Heart left ventricle (tissue), 16 donors: ENCODE measurements around the gene TBL1Y. TPM values are rescaled to one million over a fixed set of nuclear protein-coding genes. Genes with fewer than 3 reads are reported as not detected.

Experiments
- ATAC-seq, 4 donors: fragments of 200-7000 bp; cut with Tn5 transposase; one replicate each; pipeline ENCODE4 v1.9.1; 2020 to 2022; ENCODE audit warnings: moderate library complexity in 4 of 4, mild to moderate bottlenecking in 3 of 4, moderate number of reproducible peaks in 1 of 4
- DNase-seq, 5 donors: peaks; one replicate each; pipeline ENCODE4 v3.0.0-alpha.2; 2020
- H3K27ac ChIP-seq, 12 donors: fragments of 200-600 bp; sonication (generic) in 4 of 12; one replicate each; pipeline versions ENCODE4 v1.5.0 to v1.8.0; 2016 to 2022; ENCODE audit warnings: mild to moderate bottlenecking in 2 of 12
- H3K27me3 ChIP-seq, 9 donors: fragments of 200-600 bp; sonication (generic) in 2 of 9; one replicate each; pipeline versions ENCODE4 v1.5.1 to v1.8.0; 2016 to 2022; ENCODE audit warnings: mild to moderate bottlenecking in 3 of 9
- H3K36me3 ChIP-seq, 9 donors: fragments of 200-600 bp; sonication (generic) in 2 of 9; one replicate each; pipeline versions ENCODE4 v1.5.0 to v1.8.0; 2018 to 2022; ENCODE audit warnings: mild to moderate bottlenecking in 2 of 9
- H3K4me1 ChIP-seq, 12 donors: fragments of 200-600 bp; sonication (generic) in 4 of 12; one replicate each; pipeline versions ENCODE4 v1.5.0 to v1.8.0; 2016 to 2022; ENCODE audit warnings: mild to moderate bottlenecking in 3 of 12
- H3K4me3 ChIP-seq, 12 donors: fragments of 200-600 bp; sonication (generic) in 4 of 12; one replicate each; pipeline versions ENCODE4 v1.5.0 to v1.8.0; 2017 to 2022; ENCODE audit warnings: mild to moderate bottlenecking in 9 of 12, moderate library complexity in 4 of 12
- H3K9me3 ChIP-seq, 12 donors: fragments of 200-600 bp; sonication (generic) in 4 of 12; one replicate each; pipeline versions ENCODE4 v1.5.0 to v1.8.0; 2016 to 2022; ENCODE audit warnings: mild to moderate bottlenecking in 1 of 12
- CTCF ChIP-seq, 12 donors: fragments of 200-600 bp; sonication (generic) in 4 of 12; IDR thresholded peaks; one replicate each; pipeline versions ENCODE4 v1.5.0 to v1.8.0; 2018 to 2022; ENCODE audit warnings: antibody characterized with exemption in 12 of 12, mild to moderate bottlenecking in 5 of 12
- POLR2A ChIP-seq, 2 donors: fragments of 450-650 bp; IDR thresholded peaks; one replicate each; pipeline ENCODE4 v1.6.1; 2017; ENCODE audit warnings: antibody characterized with exemption in 2 of 2, mild to moderate bottlenecking in 2 of 2, moderate library complexity in 2 of 2
- WGBS, 4 donors: extraction: QIAGEN DNeasy Blood & Tissue Kit in 2 of 4; methylation state at CpG; one replicate each; pipeline versions ENCODE4 v1.1.5 to v1.1.7; 2013 to 2018; 5-methylcytosine and 5-hydroxymethylcytosine counted together
- intact Hi-C, 10 donors: fragments of 100-400 bp; cut with DNase I; formaldehyde crosslinking; loops; one replicate each; pipeline versions ENCODE4 v1.11.1 to v1.14.2; 2022
- polyA plus RNA-seq, 2 donors: library from polyadenylated mRNA; stranded (reverse); fragments of 200-250 nt; gene quantifications; one replicate each; pipeline ENCODE4 v1.2.3, GENCODE V29; 2013
- total RNA-seq, 9 donors: library from RNA; depleted of rRNA in 2 of 9; stranded (reverse); fragments of >200 nt in 2 of 9; fragmentation: NEBNext Ultra II Directional in 3 of 9; extraction: Animal tissue kit (Norgen Biotek cat#: 25700) in 3 of 9; gene quantifications; one replicate each; pipeline versions ENCODE4 v1.1.0 to v1.2.4, GENCODE V29; 2016 to 2023
- donor health status: ischemic (EF 13 %, LVEDD 7.1; RV severe dilation, severe dysfunction).
- donor health status: healthy with polysubstance abuse.
- donor health status: DM: no; HTN: yes; CAD: no.
- donor health status: DM: no; HTN: no; CAD: no.
- donor health status: ischemic (EF 25% LVEDD 6.9; RV normal size, moderate dysfunction).
- donor health status: ischemic (EF 25% LVEDD 5.7; RV mildly dilated, moderate dysfunction).
- donor health status: healthy.
- donor health status: DM: yes; HTN: yes; CAD: no.
- donor health status: ischemic (EF 35%, LVEDD 5.7; RV mildly dilated, moderate dysfunction).
- donor health status: nonischemic (EF 11% LVEDD 7.7; RV severe dilation, severe dysfunction).
- donor health status: DM: yes; HTN: yes; CAD: no.
- donor health status: PGD.
- donor health status: ischemic (EF 29% LVEDD 5.4; RV normal size, mild dysfunction).
- donor health status: nonischemic (EF 23%, LVEDD 6.1; RV moderate dilation, normal function).

TBL1Y gene
- total and polyA plus RNA-seq, 11 donors, result 0.25 TPM; not detected in 10

DNA sequence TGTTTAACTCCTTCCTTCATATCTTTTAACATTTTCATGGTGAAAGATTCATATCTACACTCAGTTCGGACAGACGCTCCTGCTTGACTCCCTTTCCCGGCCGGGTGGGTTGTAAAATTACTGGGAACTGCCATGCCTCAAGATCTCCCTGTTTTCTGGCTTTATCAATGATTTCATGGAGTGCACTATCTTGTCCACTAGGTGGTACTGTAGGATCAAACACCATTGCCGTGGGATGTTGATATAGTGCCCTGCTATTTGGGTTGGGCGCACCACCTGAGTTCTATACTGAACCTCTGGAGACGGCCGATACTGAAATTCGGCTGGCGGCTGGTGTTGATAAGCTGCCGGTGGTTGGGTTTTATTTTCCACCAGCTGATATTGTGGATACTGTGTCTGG lies 54.2 kb downstream of the TBL1Y start:
- H3K4me3 ChIP-seq, result no peak overlapping the region
- TF ChIP-seq POLR2A (IDR thresholded peaks at IDR 0.05) (no peak), CTCF (IDR thresholded peaks at IDR 0.05) (peak in 8 of 12 donors; percentile 38 to 70 (median 58))
- H3K36me3 ChIP-seq, result no peaks in the 10 kb centered on the region
- no peaks in the 10 kb centered on the region for H3K27me3 ChIP-seq
- H3K27ac ChIP-seq, result no peak overlapping the region
- H3K4me1 ChIP-seq, result no peaks in the 10 kb centered on the region
- 2 to 4% methylated on average over 11 of the region's 11 CpGs; no CpG with 5 or more reads in 2 of the 4 donors for WGBS, 4 donors
- DNase-seq, result peak in 1 of 5 donors; percentile 5
- H3K9me3 ChIP-seq, result no peaks in the 10 kb centered on the region
- intact Hi-C loops, result loop anchor here in 8 of 10 donors (2.0 to 10.0 kb wide), 4 partner anchors 118 to 123 kb away; no protein-coding TSS in a partner anchor
- ATAC-seq, result no peak

DNA sequence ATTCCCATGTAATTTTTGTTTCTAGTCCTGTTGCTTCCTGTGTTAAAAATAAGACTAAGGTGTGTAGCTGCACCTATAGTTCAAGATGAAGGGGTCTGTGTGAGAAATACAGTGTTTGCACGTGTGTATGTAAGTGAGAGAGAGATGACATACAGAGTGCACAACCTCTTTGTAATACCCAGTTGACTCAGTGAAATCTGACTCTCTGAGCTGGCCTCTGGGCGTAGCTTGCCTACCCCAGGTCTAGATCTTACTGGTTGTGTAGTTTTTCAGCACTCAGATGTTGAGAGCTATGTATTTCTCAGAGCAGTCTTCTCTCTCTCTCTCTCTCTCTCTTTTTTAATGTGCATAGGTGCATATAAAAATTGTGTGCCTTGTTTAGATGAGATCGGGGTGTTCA lies 56.0 kb downstream of the TBL1Y start:
- Histone ChIP-seq H3K27ac (no peak overlapping the region), H3K36me3 (no peaks in the 10 kb centered on the region), H3K4me1 (no peaks in the 10 kb centered on the region), H3K4me3 (no peak overlapping the region), H3K27me3 (no peaks in the 10 kb centered on the region), H3K9me3 (no peaks in the 10 kb centered on the region)
- 82 to 84% methylated on average over 3 of the region's 3 CpGs; no CpG with 5 or more reads in 2 of the 4 donors for WGBS, 4 donors
- TF ChIP-seq CTCF (IDR thresholded peaks at IDR 0.05), result no peak
- TF ChIP-seq POLR2A (IDR thresholded peaks at IDR 0.05), result no peak
- no peak for DNase-seq
- intact Hi-C loops, result loop anchor here in 5 of 10 donors (5.0 to 10.0 kb wide), 3 partner anchors 116 to 121 kb away; no protein-coding TSS in a partner anchor
- no peak for ATAC-seq

DNA sequence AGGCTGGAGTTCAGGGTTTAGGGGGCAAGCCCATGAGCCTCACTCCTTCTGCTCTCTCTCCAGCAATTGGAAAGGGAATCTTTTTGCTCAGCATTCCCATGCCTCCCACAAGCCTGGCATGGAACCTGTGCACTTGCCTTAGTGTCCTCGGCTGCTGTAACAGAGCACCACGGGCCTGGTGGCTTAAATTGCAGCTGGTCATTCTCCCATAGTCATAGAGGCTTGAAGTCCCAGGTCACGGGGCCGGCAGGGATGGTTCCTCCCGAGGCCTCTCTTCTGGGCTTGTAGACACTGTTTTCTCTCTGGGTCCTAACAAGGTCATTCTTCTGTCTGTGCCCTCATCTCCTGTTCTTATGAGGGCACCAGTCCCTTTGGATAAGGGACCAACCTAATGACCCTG lies 57.2 kb downstream of the TBL1Y start:
- Histone ChIP-seq H3K27me3 (no peaks in the 10 kb centered on the region), H3K4me3 (no peak overlapping the region), H3K4me1 (no peaks in the 10 kb centered on the region), H3K9me3 (no peaks in the 10 kb centered on the region), H3K27ac (no peak overlapping the region), H3K36me3 (no peaks in the 10 kb centered on the region)
- intact Hi-C loops, result loop anchor here in 5 of 10 donors (5.0 to 10.0 kb wide), 3 partner anchors 115 to 120 kb away; no protein-coding TSS in a partner anchor
- 78 to 83% methylated on average over 5 of the region's 5 CpGs; no CpG with 5 or more reads in 2 of the 4 donors for WGBS, 4 donors
- no peak for TF ChIP-seq CTCF (IDR thresholded peaks at IDR 0.05)
- TF ChIP-seq POLR2A (IDR thresholded peaks at IDR 0.05), result no peak
- DNase-seq, result no peak
- no peak for ATAC-seq

DNA sequence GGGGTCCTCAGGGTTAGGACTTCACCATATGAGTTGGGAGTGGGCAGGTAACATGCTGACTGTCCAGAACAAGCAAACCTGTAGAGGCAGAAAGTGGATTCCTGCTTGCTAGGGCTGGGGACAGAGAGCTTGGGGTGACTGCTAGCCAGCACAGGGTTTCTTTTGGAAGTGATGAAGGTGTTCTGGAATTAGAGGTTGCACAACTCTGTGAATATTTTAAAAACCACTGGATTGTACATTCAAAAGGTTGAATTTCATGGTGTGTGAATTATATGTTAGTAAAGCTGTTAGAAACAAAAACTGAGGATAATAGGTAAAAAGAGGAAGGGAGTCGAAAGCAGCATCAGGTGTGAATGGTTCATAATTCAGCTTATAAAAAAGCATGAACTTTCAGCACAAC lies 57.7 kb downstream of the TBL1Y start:
- no peak for TF ChIP-seq POLR2A (IDR thresholded peaks at IDR 0.05)
- TF ChIP-seq CTCF (IDR thresholded peaks at IDR 0.05), result no peak
- Histone ChIP-seq H3K4me3 (no peak overlapping the region), H3K36me3 (no peaks in the 10 kb centered on the region), H3K27ac (no peak overlapping the region), H3K27me3 (no peaks in the 10 kb centered on the region), H3K4me1 (no peaks in the 10 kb centered on the region), H3K9me3 (no peaks in the 10 kb centered on the region)
- no peak for DNase-seq
- 83 to 86% methylated on average over 1 of the region's 1 CpG; no CpG with 5 or more reads in 2 of the 4 donors for whole genome bisulfite sequencing, 4 donors
- ATAC-seq, result no peak
- intact Hi-C loops, result loop anchor here in 5 of 10 donors (5.0 to 10.0 kb wide), 3 partner anchors 114 to 119 kb away; no protein-coding TSS in a partner anchor
